Measurements from ENCODE around the gene BAAT. TPM values are rescaled to one million over a fixed set of nuclear protein-coding genes. Genes with fewer than 3 reads are reported as not detected.

BAAT gene
- total and polyA plus RNA-seq, 9 of the 15 experiments (the other 6 are each of a cell fraction or from before 2014, with no cell fraction given): 0.17 to 0.76 (median 0.32) TPM

DNA sequence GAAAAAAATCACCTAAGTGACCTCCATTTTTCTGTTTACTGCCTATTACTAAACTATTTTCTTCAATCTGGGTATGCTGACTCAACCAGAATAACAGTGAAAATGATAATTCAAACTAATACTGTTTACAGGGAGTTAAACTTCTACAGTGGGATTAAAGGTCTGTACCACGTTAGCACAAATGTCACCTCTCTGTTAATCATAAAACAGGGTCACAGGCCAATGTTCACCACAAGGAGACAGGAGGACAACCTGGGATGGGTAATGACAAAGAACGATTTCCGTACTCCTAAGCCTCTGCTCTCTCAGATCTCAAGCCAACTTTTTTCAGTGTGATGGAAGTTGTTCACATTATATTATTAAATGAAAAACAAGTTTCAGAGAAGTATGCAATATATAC lies 48.4 kb upstream of the BAAT start:
- Histone ChIP-seq H3K27me3 (ENCODE audit: control insufficient read depth in 2 of 2, insufficient read depth in 2 of 2, low read length in 2 of 2) (peaks cover 6 to 19% of the 10 kb centered on the region in 2 experiments; a peak in 4 of 5 replicates), H3K9me3 (replicated peaks; ENCODE audit: control insufficient read depth, insufficient read depth, low read depth, low read length) (no peaks in the 10 kb centered on the region), H3K4me3 (no peak overlapping the region), H3K4me2 (ENCODE audit: insufficient read depth, low read length) (no peak overlapping the region), H3K36me3 (ENCODE audit: control insufficient read depth, insufficient read depth, low read length) (no peaks in the 10 kb centered on the region), H3K79me2 (ENCODE audit: control insufficient read depth, insufficient read depth, low read length) (no peaks in the 10 kb centered on the region), H3K9ac (ENCODE audit: insufficient read depth in 1 of 2, low read depth in 2 of 2, low read length in 2 of 2) (no peak overlapping the region), H3K4me1 (replicated peaks in 1 of 2; ENCODE audit: control insufficient read depth in 2 of 2, insufficient read depth in 2 of 2, low read length in 2 of 2) (no peaks in the 10 kb centered on the region), H4K20me1 (replicated peaks; ENCODE audit: control insufficient read depth, insufficient read depth, low read length) (no peaks in the 10 kb centered on the region), H3K27ac (ENCODE audit: extremely low read depth, low read depth, low read length) (no peak overlapping the region), H3K9me1 (ENCODE audit: control insufficient read depth, insufficient read depth, low read length) (no peaks in the 10 kb centered on the region), H2AFZ (ENCODE audit: low read depth, low read length) (no peak overlapping the region)
- FAIRE-seq: no peak
- TF ChIP-seq, protein P1, sequence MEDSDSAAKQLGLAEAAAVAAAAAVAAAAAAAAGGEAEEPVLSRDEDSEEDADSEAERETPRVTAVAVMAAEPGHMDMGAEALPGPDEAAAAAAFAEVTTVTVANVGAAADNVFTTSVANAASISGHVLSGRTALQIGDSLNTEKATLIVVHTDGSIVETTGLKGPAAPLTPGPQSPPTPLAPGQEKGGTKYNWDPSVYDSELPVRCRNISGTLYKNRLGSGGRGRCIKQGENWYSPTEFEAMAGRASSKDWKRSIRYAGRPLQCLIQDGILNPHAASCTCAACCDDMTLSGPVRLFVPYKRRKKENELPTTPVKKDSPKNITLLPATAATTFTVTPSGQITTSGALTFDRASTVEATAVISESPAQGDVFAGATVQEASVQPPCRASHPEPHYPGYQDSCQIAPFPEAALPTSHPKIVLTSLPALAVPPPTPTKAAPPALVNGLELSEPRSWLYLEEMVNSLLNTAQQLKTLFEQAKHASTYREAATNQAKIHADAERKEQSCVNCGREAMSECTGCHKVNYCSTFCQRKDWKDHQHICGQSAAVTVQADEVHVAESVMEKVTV (CRISPR knock-in tag; IDR thresholded peaks at IDR 0.05): no peak
- no peak for TF ChIP-seq SMAD1 (IDR thresholded peaks at IDR 0.05; ENCODE audit: low read depth, low read length, partially characterized antibody)
- POLR2A ChIA-PET: no interaction called here
- intact Hi-C loops (cut with micrococcal nuclease): no loop called here
- in situ Hi-C loops (cut with MboI): no loop called here
- 3% methylated on average over 3 of the region's 3 CpGs for WGBS (ENCODE audit: insufficient coverage, low coverage, missing lambda C conversion rate)
- BruUV-seq (replicated peaks): no TSS peak
- ATAC-seq: no peak
- DNase-seq (ENCODE audit: extremely low read depth in 1 of 4, low spot score in 3 of 4): no peak
- CTCF ChIA-PET (ENCODE audit: low intra/inter-chr PET ratio): no interaction called here

- H3K4me3 ChIP-seq: no peak overlapping the region
- H3K4me1 ChIP-seq (replicated peaks in 1 of 2; ENCODE audit: control insufficient read depth in 2 of 2, insufficient read depth in 2 of 2, low read length in 2 of 2): no peaks in the 10 kb centered on the region
- H3K27me3 ChIP-seq (ENCODE audit: control insufficient read depth in 2 of 2, insufficient read depth in 2 of 2, low read length in 2 of 2): peaks cover 7 to 16% of the 10 kb centered on the region in 2 experiments; a peak in 4 of 5 replicates
- ChIA-PET CTCF (ENCODE audit: low intra/inter-chr PET ratio) (no interaction called here), POLR2A (no interaction called here)
- H2AFZ ChIP-seq (ENCODE audit: low read depth, low read length): no peak overlapping the region
- no peak overlapping the region for H3K4me2 ChIP-seq (ENCODE audit: insufficient read depth, low read length)
- FAIRE-seq: no peak
- 4% methylated on average over 1 of the region's 1 CpG for WGBS (ENCODE audit: insufficient coverage, low coverage, missing lambda C conversion rate)
- H3K9me3 ChIP-seq (replicated peaks; ENCODE audit: control insufficient read depth, insufficient read depth, low read depth, low read length): no peaks in the 10 kb centered on the region
- no peaks in the 10 kb centered on the region for H3K9me1 ChIP-seq (ENCODE audit: control insufficient read depth, insufficient read depth, low read length)
- H3K9ac ChIP-seq (ENCODE audit: insufficient read depth in 1 of 2, low read depth in 2 of 2, low read length in 2 of 2): no peak overlapping the region
- ATAC-seq: no peak
- H3K36me3 ChIP-seq (ENCODE audit: control insufficient read depth, insufficient read depth, low read length): no peaks in the 10 kb centered on the region
- no peak for DNase-seq (ENCODE audit: extremely low read depth in 1 of 4, low spot score in 3 of 4)
- H3K79me2 ChIP-seq (ENCODE audit: control insufficient read depth, insufficient read depth, low read length): no peaks in the 10 kb centered on the region
- no peak overlapping the region for H3K27ac ChIP-seq (ENCODE audit: extremely low read depth, low read depth, low read length)
- H4K20me1 ChIP-seq (replicated peaks; ENCODE audit: control insufficient read depth, insufficient read depth, low read length): no peaks in the 10 kb centered on the region
- in situ Hi-C loops (cut with MboI): no loop called here
- intact Hi-C loops (cut with micrococcal nuclease): no loop called here
- BruUV-seq (replicated peaks): no TSS peak
- TF ChIP-seq CBFB (CRISPR knock-in tag; IDR thresholded peaks at IDR 0.05) (no peak), EHMT2 (IDR thresholded peaks at IDR 0.05) (no peak), ZNF3 (CRISPR knock-in tag; IDR thresholded peaks at IDR 0.05) (no peak), BRF2 (IDR thresholded peaks at IDR 0.05; ENCODE audit: borderline replicate concordance, insufficient read depth, insufficient read length) (no peak), MBD2 (IDR thresholded peaks at IDR 0.05; ENCODE audit: borderline replicate concordance, low read depth) (no peak), HNRNPH1 (optimal IDR thresholded peaks at IDR 0.05; ENCODE audit: low read depth, low read length) (no peak)
- TF ChIP-seq, protein P2, sequence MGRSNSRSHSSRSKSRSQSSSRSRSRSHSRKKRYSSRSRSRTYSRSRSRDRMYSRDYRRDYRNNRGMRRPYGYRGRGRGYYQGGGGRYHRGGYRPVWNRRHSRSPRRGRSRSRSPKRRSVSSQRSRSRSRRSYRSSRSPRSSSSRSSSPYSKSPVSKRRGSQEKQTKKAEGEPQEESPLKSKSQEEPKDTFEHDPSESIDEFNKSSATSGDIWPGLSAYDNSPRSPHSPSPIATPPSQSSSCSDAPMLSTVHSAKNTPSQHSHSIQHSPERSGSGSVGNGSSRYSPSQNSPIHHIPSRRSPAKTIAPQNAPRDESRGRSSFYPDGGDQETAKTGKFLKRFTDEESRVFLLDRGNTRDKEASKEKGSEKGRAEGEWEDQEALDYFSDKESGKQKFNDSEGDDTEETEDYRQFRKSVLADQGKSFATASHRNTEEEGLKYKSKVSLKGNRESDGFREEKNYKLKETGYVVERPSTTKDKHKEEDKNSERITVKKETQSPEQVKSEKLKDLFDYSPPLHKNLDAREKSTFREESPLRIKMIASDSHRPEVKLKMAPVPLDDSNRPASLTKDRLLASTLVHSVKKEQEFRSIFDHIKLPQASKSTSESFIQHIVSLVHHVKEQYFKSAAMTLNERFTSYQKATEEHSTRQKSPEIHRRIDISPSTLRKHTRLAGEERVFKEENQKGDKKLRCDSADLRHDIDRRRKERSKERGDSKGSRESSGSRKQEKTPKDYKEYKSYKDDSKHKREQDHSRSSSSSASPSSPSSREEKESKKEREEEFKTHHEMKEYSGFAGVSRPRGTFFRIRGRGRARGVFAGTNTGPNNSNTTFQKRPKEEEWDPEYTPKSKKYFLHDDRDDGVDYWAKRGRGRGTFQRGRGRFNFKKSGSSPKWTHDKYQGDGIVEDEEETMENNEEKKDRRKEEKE (IDR thresholded peaks at IDR 0.05; ENCODE audit: borderline replicate concordance in 1 of 2, control insufficient read depth in 1 of 2, low read depth in 2 of 2, low read length in 1 of 2): no peak
- TF ChIP-seq, protein P3, sequence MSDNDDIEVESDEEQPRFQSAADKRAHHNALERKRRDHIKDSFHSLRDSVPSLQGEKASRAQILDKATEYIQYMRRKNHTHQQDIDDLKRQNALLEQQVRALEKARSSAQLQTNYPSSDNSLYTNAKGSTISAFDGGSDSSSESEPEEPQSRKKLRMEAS (CRISPR knock-in tag; IDR thresholded peaks at IDR 0.05): no peak
These were observed 47.9 kb upstream of the BAAT start for GRCh38 chr9:101432740-101433139.

Data from K562 (cell line).